ENCODE results near the gene RAB4A. TPM values are rescaled to one million over a fixed set of nuclear protein-coding genes. Genes with fewer than 3 reads are reported as not detected.

The RAB4A gene
- total RNA-seq, 1 experiment from 2014 or later: 98.9 TPM

DNA sequence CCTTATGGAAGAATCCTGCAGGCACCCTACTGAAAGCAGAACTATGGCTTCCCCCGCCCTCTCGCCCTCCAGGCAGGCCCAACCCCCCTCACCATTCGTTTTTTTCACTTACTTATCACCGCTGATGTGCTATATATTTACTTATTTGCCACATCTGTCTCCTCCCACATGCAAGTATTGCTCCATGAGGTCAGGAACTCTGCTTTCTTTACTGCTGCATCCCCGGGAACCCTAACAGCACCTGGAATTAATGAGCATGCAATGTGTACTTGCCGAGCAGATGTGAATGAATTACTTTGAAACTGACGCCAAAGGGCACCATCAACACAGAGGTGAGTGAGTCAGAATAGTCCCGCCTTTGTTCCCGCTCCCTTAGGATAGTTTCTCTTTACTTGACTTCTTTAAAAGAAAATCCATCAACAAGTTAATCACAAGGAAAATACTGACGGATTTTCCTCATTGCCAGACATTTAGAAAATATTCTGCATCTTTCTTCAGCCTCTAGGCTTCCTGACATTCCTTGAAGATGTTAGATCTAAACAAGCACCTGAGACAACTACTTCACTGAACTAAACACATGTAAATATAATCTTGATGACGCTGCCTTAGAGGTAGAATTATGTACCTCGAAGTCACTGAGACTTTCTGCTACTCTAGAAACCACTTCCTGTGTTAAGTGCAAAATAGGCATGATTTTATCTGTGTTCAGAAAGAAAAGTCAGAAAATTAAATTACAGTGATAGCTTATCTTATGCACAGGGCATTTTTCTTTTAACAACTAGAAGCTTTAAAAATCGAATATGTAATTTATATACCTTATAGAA is 17.5 kb upstream of the RAB4A start:
- Histone ChIP-seq H3K4me3 (ENCODE audit: low read depth, low read length) (peak overlapping the region; percentile 11; the same call in 1 of the 2 replicates), H3K36me3 (ENCODE audit: control insufficient read depth, insufficient read depth, low read length) (no peaks in the 10 kb centered on the region), H3K27me3 (replicated peaks; ENCODE audit: control insufficient read depth, insufficient read depth, low read length) (no peaks in the 10 kb centered on the region), H3K4me1 (peaks cover 14% of the 10 kb centered on the region), H3K9me3 (no peaks in the 10 kb centered on the region)
- TF ChIP-seq CTCF (IDR thresholded peaks at IDR 0.05; ENCODE audit: insufficient read depth in 1 of 2, low read depth in 1 of 2, low read length in 1 of 2, severe bottlenecking in 1 of 2, unreplicated experiment in 1 of 2): no peak
- intact Hi-C loops (cut with micrococcal nuclease; ENCODE audit: unreplicated experiment): loop anchor here (2.0 to 10.0 kb wide), 2 partner anchors 17 to 559 kb away; no protein-coding TSS in a partner anchor
- Mint-ChIP-seq H3K9me3 (ENCODE audit: unreplicated experiment) (no peaks in the 10 kb centered on the region), H3K36me3 (ENCODE audit: insufficient read depth, unreplicated experiment) (no peaks in the 10 kb centered on the region), H3K27ac (ENCODE audit: unreplicated experiment) (peak overlapping the region; percentile 46), H3K4me1 (ENCODE audit: low read depth, unreplicated experiment) (peaks cover 28% of the 10 kb centered on the region), H3K4me3 (ENCODE audit: unreplicated experiment) (peak overlapping the region; percentile 68), H3K27me3 (ENCODE audit: insufficient read depth, unreplicated experiment) (no peaks in the 10 kb centered on the region)
- BruUV-seq (replicated peaks): no TSS peak
- POLR2A ChIA-PET: no interaction called here
- DNase-seq: peak; percentile 56 to 72
- CTCF ChIA-PET: no interaction called here

DNA sequence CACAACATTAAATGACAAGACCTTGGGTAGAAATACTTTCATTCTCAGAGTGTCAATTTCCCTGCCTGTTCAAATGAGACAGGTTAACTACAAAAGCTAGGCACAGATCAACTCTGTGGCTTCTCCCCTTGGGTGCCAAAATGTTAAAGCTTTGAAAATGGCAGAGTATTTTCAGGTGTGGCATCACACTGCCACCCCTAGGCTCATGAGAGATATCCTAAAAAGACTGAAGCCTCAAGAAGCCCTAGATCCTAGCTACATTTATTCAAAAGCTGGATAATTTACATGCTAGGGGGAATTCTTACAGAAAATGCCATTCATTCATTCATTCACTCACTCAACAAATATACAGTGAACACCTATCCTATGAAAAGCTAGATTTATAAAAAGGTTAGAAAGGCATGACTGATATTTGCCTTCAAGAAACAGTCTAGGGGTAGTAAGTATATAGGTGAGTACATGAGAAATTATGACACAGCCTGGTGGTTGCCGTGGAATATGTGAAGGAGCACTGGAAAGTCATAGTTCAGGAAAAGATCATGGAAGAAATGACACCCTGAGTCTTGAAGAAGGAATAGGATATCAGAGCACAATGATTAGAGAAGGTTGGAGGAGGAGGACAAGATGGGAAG is 15.9 kb upstream of the RAB4A start:
- CTCF ChIA-PET: interaction anchor here (0.5 to 1.3 kb wide), 13 partner anchors 17 to 581 kb away, joined by 3 to 6 read pairs (median 3); no protein-coding TSS in a partner anchor
- Mint-ChIP-seq H3K4me1 (ENCODE audit: low read depth, unreplicated experiment) (peaks cover 13% of the 10 kb centered on the region), H3K36me3 (ENCODE audit: insufficient read depth, unreplicated experiment) (no peaks in the 10 kb centered on the region), H3K27me3 (ENCODE audit: insufficient read depth, unreplicated experiment) (no peaks in the 10 kb centered on the region), H3K4me3 (ENCODE audit: unreplicated experiment) (no peak overlapping the region), H3K9me3 (ENCODE audit: unreplicated experiment) (no peaks in the 10 kb centered on the region), H3K27ac (ENCODE audit: unreplicated experiment) (no peak overlapping the region)
- Histone ChIP-seq H3K4me1 (peaks cover 17% of the 10 kb centered on the region), H3K4me3 (ENCODE audit: low read depth, low read length) (no peak overlapping the region), H3K9me3 (no peaks in the 10 kb centered on the region), H3K36me3 (ENCODE audit: control insufficient read depth, insufficient read depth, low read length) (no peaks in the 10 kb centered on the region), H3K27me3 (replicated peaks; ENCODE audit: control insufficient read depth, insufficient read depth, low read length) (no peaks in the 10 kb centered on the region)
- POLR2A ChIA-PET: no interaction called here
- peak; percentile 11 to 31 for TF ChIP-seq CTCF (IDR thresholded peaks at IDR 0.05; ENCODE audit: insufficient read depth in 1 of 2, low read depth in 1 of 2, low read length in 1 of 2, severe bottlenecking in 1 of 2, unreplicated experiment in 1 of 2)
- DNase-seq: no peak
- intact Hi-C loops (cut with micrococcal nuclease; ENCODE audit: unreplicated experiment): loop anchor here (1.0 to 10.0 kb wide), 3 partner anchors 520 to 591 kb away; partner anchors contain the start of gene RHOU
- BruUV-seq (replicated peaks): no TSS peak

- intact Hi-C loops (cut with micrococcal nuclease; ENCODE audit: unreplicated experiment): loop anchor here (1.0 to 10.0 kb wide), 4 partner anchors 195 to 563 kb away; no protein-coding TSS in a partner anchor
- TF ChIP-seq CTCF (IDR thresholded peaks at IDR 0.05; ENCODE audit: insufficient read depth in 1 of 2, low read depth in 1 of 2, low read length in 1 of 2, severe bottlenecking in 1 of 2, unreplicated experiment in 1 of 2): peak; percentile 70 to 72
- Mint-ChIP-seq H3K36me3 (ENCODE audit: insufficient read depth, unreplicated experiment) (no peaks in the 10 kb centered on the region), H3K27ac (ENCODE audit: unreplicated experiment) (peak overlapping the region; percentile 46), H3K9me3 (ENCODE audit: unreplicated experiment) (no peaks in the 10 kb centered on the region), H3K27me3 (ENCODE audit: insufficient read depth, unreplicated experiment) (no peaks in the 10 kb centered on the region), H3K4me3 (ENCODE audit: unreplicated experiment) (no peak overlapping the region), H3K4me1 (ENCODE audit: low read depth, unreplicated experiment) (peaks cover 3% of the 10 kb centered on the region)
- Histone ChIP-seq H3K9me3 (no peaks in the 10 kb centered on the region; the same call in 1 of the 2 replicates), H3K36me3 (ENCODE audit: control insufficient read depth, insufficient read depth, low read length) (no peaks in the 10 kb centered on the region), H3K4me1 (peaks cover 5% of the 10 kb centered on the region; the same call in 1 of the 2 replicates), H3K27me3 (replicated peaks; ENCODE audit: control insufficient read depth, insufficient read depth, low read length) (no peaks in the 10 kb centered on the region), H3K4me3 (ENCODE audit: low read depth, low read length) (no peak overlapping the region)
- ChIA-PET CTCF (interaction anchor here (0.6 to 2.3 kb wide), 4 partner anchors 12 to 355 kb away, joined by 4 to 18 read pairs (median 5); no protein-coding TSS in a partner anchor), POLR2A (no interaction called here)
- peak; percentile 62 to 77 for DNase-seq
- no TSS peak for BruUV-seq (replicated peaks)
Measured at GRCh38 chr1:229258031-229258756, 12.7 kb upstream of the RAB4A start.
